H1 (cell line): ENCODE data around the gene PTPRD. TPM values are rescaled to one million over a fixed set of nuclear protein-coding genes. Genes with fewer than 3 reads are reported as not detected.

Source experiments
- CTCF ChIA-PET: fragments of 300-600 bp; sonication (Branson Sonifier 250); formaldehyde crosslinking; loops from one replicate; lab custom pipeline; 2021; ENCODE audit not compliant: partially characterized antibody; lab: Charles Lee
- POLR2A ChIA-PET: fragments of 300-600 bp; sonication (Branson Sonifier 250); formaldehyde crosslinking; loops from one replicate; lab custom pipeline; 2021; ENCODE audit warnings: inconsistent platforms; ENCODE audit not compliant: partially characterized antibody; lab: Charles Lee
- DNase-seq, 2 experiments: peaks; one replicate each; pipeline versions ENCODE4 v3.0.0 to v3.0.0-alpha.2; 2010 to 2022; ENCODE audit warnings: low spot score in 2 of 2, low read depth in 1 of 2, mixed read lengths in 1 of 2
- FAIRE-seq: peaks from 2 replicates; lab custom pipeline; 2011; peaks lifted over from hg19 to GRCh38; lab: Jason Lieb, UNC
- H2AFZ ChIP-seq: 2 replicates; pipeline ENCODE4 v1.8.1; 2012; ENCODE audit warnings: low read length, inconsistent platforms
- H2AK5ac ChIP-seq: 2 replicates; pipeline ENCODE4 v1.6.1; 2013; ENCODE audit warnings: low read depth, low read length
- H2BK120ac ChIP-seq: replicated peaks from 2 replicates; pipeline ENCODE3; 2013; ENCODE audit warnings: low read depth, low read length, inconsistent platforms
- H2BK12ac ChIP-seq: 2 replicates; pipeline ENCODE4 v1.6.1; 2013; ENCODE audit warnings: low read depth, low read length
- H2BK15ac ChIP-seq: 2 replicates; pipeline ENCODE4 v1.6.1; 2013; ENCODE audit warnings: low read length
- H2BK20ac ChIP-seq: 2 replicates; pipeline ENCODE4 v1.6.1; 2013; ENCODE audit warnings: low read length
- H2BK5ac ChIP-seq: 2 replicates; pipeline ENCODE4 v1.6.1; 2013; ENCODE audit warnings: low read depth, low read length
- H3K14ac ChIP-seq: 2 replicates; pipeline ENCODE4 v1.6.1; 2013; ENCODE audit warnings: inconsistent platforms; ENCODE audit not compliant: insufficient read length
- H3K18ac ChIP-seq: 2 replicates; pipeline ENCODE4 v1.6.1; 2013; ENCODE audit warnings: low read length; ENCODE audit errors: extremely low read depth
- H3K23ac ChIP-seq: 2 replicates; pipeline ENCODE4 v1.6.1; 2013; ENCODE audit warnings: inconsistent platforms; ENCODE audit not compliant: insufficient read length
- H3K23me2 ChIP-seq: 2 replicates; pipeline ENCODE4 v1.6.1; 2013; ENCODE audit warnings: low read depth, low read length
- H3K27ac ChIP-seq: 2 replicates; pipeline ENCODE4 v1.6.1; 2011; ENCODE audit warnings: low read depth, low read length, inconsistent platforms
- H3K27me3 ChIP-seq, 4 experiments: replicated peaks in 1 of 4; 1 replicate in 1 of 4; 2 replicates in 3 of 4; pipeline versions ENCODE4 v1.6.1 to v1.8.1; 2011 to 2013; ENCODE audit warnings: low read length in 3 of 4, mild to moderate bottlenecking in 3 of 4, inconsistent platforms in 2 of 4, mixed read lengths in 2 of 4, moderate library complexity in 1 of 4; ENCODE audit not compliant: control insufficient read depth in 3 of 4, insufficient read depth in 3 of 4; ENCODE audit errors: extremely low read depth in 1 of 4
- H3K36me3 ChIP-seq, 4 experiments: 2 replicates each; pipeline versions ENCODE4 v1.6.1 to v1.8.1; 2011 to 2013; ENCODE audit warnings: mild to moderate bottlenecking in 4 of 4, low read length in 3 of 4, moderate library complexity in 2 of 4, control low read depth in 1 of 4, inconsistent platforms in 1 of 4; ENCODE audit not compliant: insufficient read depth in 4 of 4, control insufficient read depth in 2 of 4
- H3K4ac ChIP-seq: replicated peaks from 2 replicates; pipeline ENCODE3; 2013; ENCODE audit warnings: low read length, low read depth, mixed read lengths, inconsistent platforms; ENCODE audit not compliant: insufficient read length
- H3K4me1 ChIP-seq, 4 experiments: replicated peaks in 1 of 4; 1 replicate in 1 of 4; 2 replicates in 3 of 4; pipeline versions ENCODE4 v1.6.1 to v1.8.1; 2011 to 2013; ENCODE audit warnings: low read length in 3 of 4, inconsistent platforms in 2 of 4, mixed read lengths in 1 of 4; ENCODE audit not compliant: insufficient read depth in 4 of 4, control insufficient read depth in 3 of 4
- H3K4me2 ChIP-seq, 2 experiments: 2 replicates each; pipeline versions ENCODE4 v1.6.1 to v1.8.1; 2011 to 2013; ENCODE audit warnings: low read depth in 2 of 2, low read length in 2 of 2, control low read depth in 1 of 2, inconsistent platforms in 1 of 2, mild to moderate bottlenecking in 1 of 2; ENCODE audit not compliant: insufficient read depth in 1 of 2
- H3K4me3 ChIP-seq, 4 experiments: fragments of 200-600, 300-600 bp in 1 of 4; sonication (generic), shearing (Covaris generic), sonication (Bioruptor Twin) in 1 of 4; 2 replicates each; pipeline versions ENCODE4 v1.5.1 to v1.8.1; 2011 to 2016; ENCODE audit warnings: low read length in 4 of 4, low read depth in 3 of 4, control low read depth in 2 of 4, inconsistent platforms in 2 of 4, mild to moderate bottlenecking in 2 of 4, mixed read lengths in 1 of 4, moderate library complexity in 1 of 4; ENCODE audit not compliant: insufficient read depth in 2 of 4; ENCODE audit errors: extremely low read depth in 1 of 4
- H3K56ac ChIP-seq: replicated peaks from 2 replicates; pipeline ENCODE3; 2013; ENCODE audit warnings: low read depth, mild to moderate bottlenecking, mixed read lengths, low read length, inconsistent platforms; ENCODE audit not compliant: insufficient read length
- H3K79me1 ChIP-seq: 2 replicates; pipeline ENCODE4 v1.6.1; 2013; ENCODE audit warnings: low read depth, low read length, control low read depth
- H3K79me2 ChIP-seq, 2 experiments: 2 replicates each; pipeline versions ENCODE4 v1.6.1 to v1.8.1; 2012 to 2013; ENCODE audit warnings: low read length in 2 of 2, mild to moderate bottlenecking in 2 of 2, inconsistent platforms in 1 of 2; ENCODE audit not compliant: insufficient read depth in 2 of 2, control insufficient read depth in 1 of 2
- H3K9ac ChIP-seq, 4 experiments: replicated peaks in 1 of 4; 1 replicate in 1 of 4; 2 replicates in 3 of 4; pipeline versions ENCODE4 v1.6.1 to v1.8.1; 2011 to 2013; ENCODE audit warnings: low read depth in 3 of 4, low read length in 3 of 4, control low read depth in 2 of 4, mild to moderate bottlenecking in 2 of 4, moderate library complexity in 2 of 4, inconsistent platforms in 1 of 4; ENCODE audit errors: extremely low read depth in 1 of 4
- H3K9me3 ChIP-seq, 2 experiments: 2 replicates each; pipeline versions ENCODE4 v1.6.1 to v1.8.1; 2012 to 2013; ENCODE audit warnings: mild to moderate bottlenecking in 2 of 2, moderate library complexity in 2 of 2, control low read depth in 1 of 2, inconsistent platforms in 1 of 2, low read depth in 1 of 2, low read length in 1 of 2, mixed read lengths in 1 of 2; ENCODE audit not compliant: insufficient read depth in 2 of 2
- H4K20me1 ChIP-seq, 2 experiments: replicated peaks in 1 of 2; 2 replicates each; pipeline versions ENCODE3 to v1.8.1; 2011 to 2013; ENCODE audit warnings: inconsistent platforms in 2 of 2, low read length in 2 of 2, mild to moderate bottlenecking in 1 of 2; ENCODE audit not compliant: insufficient read depth in 2 of 2, control insufficient read depth in 1 of 2
- H4K5ac ChIP-seq: 2 replicates; pipeline ENCODE4 v1.6.1; 2013; ENCODE audit warnings: low read length, low read depth, mixed read lengths, inconsistent platforms; ENCODE audit not compliant: insufficient read length
- H4K8ac ChIP-seq: 2 replicates; pipeline ENCODE4 v1.8.0; 2013; ENCODE audit warnings: mild to moderate bottlenecking, moderate library complexity, low read length, inconsistent platforms; ENCODE audit not compliant: insufficient read depth; ENCODE audit errors: extremely low read depth
- H4K91ac ChIP-seq: replicated peaks from 2 replicates; pipeline ENCODE3; 2013; ENCODE audit warnings: low read length, mixed read lengths, inconsistent platforms; ENCODE audit not compliant: insufficient read length
- CHD1 ChIP-seq: IDR thresholded peaks from 2 replicates; pipeline ENCODE4 v1.6.1; 2012; ENCODE audit warnings: low read depth, low read length, improper control_type of control experiment
- NANOG ChIP-seq: IDR thresholded peaks from 2 replicates; pipeline ENCODE4 v1.6.1; 2011; ENCODE audit warnings: low read length, low read depth, mild to moderate bottlenecking, inconsistent platforms; ENCODE audit not compliant: insufficient read depth, poor library complexity, severe bottlenecking
- NRF1 ChIP-seq: IDR thresholded peaks from 2 replicates; pipeline ENCODE4 v1.6.1; 2011; ENCODE audit warnings: mild to moderate bottlenecking, low read depth, low read length, improper control_type of control experiment
- SRF ChIP-seq: IDR thresholded peaks from 2 replicates; pipeline ENCODE4 v1.6.1; 2011; ENCODE audit warnings: mild to moderate bottlenecking, low read depth, low read length, moderate library complexity
- USF2 ChIP-seq: IDR thresholded peaks from 2 replicates; pipeline ENCODE4 v1.6.1; 2011; ENCODE audit warnings: low read length, improper control_type of control experiment
- WGBS, 2 experiments: shearing (Covaris generic) in 1 of 2; methylation state at CpG; one replicate each; pipeline versions ENCODE4 v1.1.6 to v1.1.7; 2013 to 2015; ENCODE audit warnings: low lambda C conversion rate in 2 of 2, mixed read lengths in 2 of 2, inconsistent platforms in 1 of 2, low coverage in 1 of 2, missing lambda C conversion rate in 1 of 2; ENCODE audit not compliant: insufficient replicate concordance in 2 of 2, insufficient coverage in 1 of 2, insufficient read length in 1 of 2; ENCODE audit errors: extremely low coverage in 1 of 2, missing lambda C conversion rate in 1 of 2; 5-methylcytosine and 5-hydroxymethylcytosine counted together
- polyA plus RNA-seq, 7 experiments: library from polyadenylated mRNA; depleted of rRNA in 3 of 7; stranded (reverse) in 5 of 7; unstranded in 2 of 7; fragments of >200 nt in 5 of 7; fragments of 200-250 nt in 2 of 7; gene quantifications; 1 replicate in 5 of 7; 2 replicates in 1 of 7; 4 replicates in 1 of 7; pipeline versions ENCODE4 v1.2.1 to v1.2.3, GENCODE V29; 2011 to 2013; ENCODE audit warnings: missing spikeins in 2 of 7, mixed read lengths in 2 of 7
- total RNA-seq: library from RNA; stranded (reverse); fragmentation: NEBNext Ultra II Directional; extraction: Animal tissue kit (Norgen Biotek cat#: 25700); gene quantifications from 2 replicates; pipeline ENCODE4 v1.2.1, GENCODE V29; 2021

Gene PTPRD
- total and polyA plus RNA-seq, 2 of the 8 experiments (the other 6 are each of a cell fraction or from before 2014, with no cell fraction given) = 17.2 to 77.0 TPM

DNA sequence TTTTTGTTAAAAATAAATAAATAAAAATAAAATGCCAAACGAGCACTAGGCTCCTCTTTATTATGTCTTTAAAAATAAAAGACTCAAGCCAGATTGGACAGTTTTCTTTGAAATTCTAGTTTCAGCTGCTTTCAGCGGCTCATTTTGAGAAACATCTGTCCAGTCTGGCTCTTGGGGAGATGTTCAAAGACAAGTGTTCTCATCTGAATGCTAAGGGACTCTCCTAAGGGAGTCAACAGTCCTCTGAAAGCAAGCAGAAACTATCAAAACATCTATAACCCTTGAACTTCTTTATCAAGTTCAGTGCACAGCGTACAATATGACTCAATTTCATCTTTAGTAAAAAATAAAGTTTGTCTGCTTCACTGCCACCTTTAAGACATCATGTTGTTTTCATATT is 1927.0 kb downstream of the PTPRD start:
- 93% methylated on average over 3 of the region's 3 CpGs; no CpG with 5 or more reads in 1 of the 2 experiments for WGBS, 2 experiments
- no peak overlapping the region for H2AFZ ChIP-seq
- H3K27ac ChIP-seq = no peak overlapping the region

More for the DNA sequence above, 1927.0 kb downstream of the PTPRD start:
- H3K23ac ChIP-seq = no peak overlapping the region
- no peaks in the 10 kb centered on the region for H3K79me1 ChIP-seq
- ChIA-PET POLR2A (no interaction called here), CTCF (no interaction called here)
- H4K91ac ChIP-seq = no peak overlapping the region
- H2BK12ac ChIP-seq = no peak overlapping the region
- no peak overlapping the region for H2BK5ac ChIP-seq
- TF ChIP-seq USF2 (no peak), SRF (no peak), CHD1 (no peak), NRF1 (no peak), NANOG (no peak)
- no peaks in the 10 kb centered on the region for H3K23me2 ChIP-seq
- no peak overlapping the region for H4K8ac ChIP-seq
- H3K18ac ChIP-seq = no peak overlapping the region
- H2BK20ac ChIP-seq = no peak overlapping the region
- peaks cover 1 to 7% (median 6%) of the 10 kb centered on the region in 4 experiments; a peak in 5 of 7 replicates for H3K4me1 ChIP-seq
- H4K5ac ChIP-seq = no peak overlapping the region
- no peak overlapping the region for H3K9ac ChIP-seq
- no peak overlapping the region for H3K56ac ChIP-seq
- H3K14ac ChIP-seq = no peak overlapping the region
- DNase-seq (no peak), FAIRE-seq (no peak)
- H3K36me3 ChIP-seq = peaks cover 0 to 4% (median 0%) of the 10 kb centered on the region in 4 experiments; a peak in 1 of 8 replicates
- no peak overlapping the region for H3K4me2 ChIP-seq
- H2BK120ac ChIP-seq = no peak overlapping the region
- H4K20me1 ChIP-seq = no peaks in the 10 kb centered on the region
- H3K27me3 ChIP-seq = no peaks in the 10 kb centered on the region
- H3K9me3 ChIP-seq = no peaks in the 10 kb centered on the region; a peak in 1 of 4 replicates
- no peak overlapping the region for H3K4ac ChIP-seq
- H2BK15ac ChIP-seq = no peak overlapping the region
- H3K4me3 ChIP-seq = no peak overlapping the region
- no peaks in the 10 kb centered on the region for H3K79me2 ChIP-seq
- no peak overlapping the region for H2AK5ac ChIP-seq
